Neural cell (in vitro differentiated cells): ENCODE data around the gene LSM14A.

ENCODE experiments used
- POLR2AphosphoS5 ChIP-seq: IDR thresholded peaks from 2 replicates; pipeline ENCODE4 v1.6.1; 2012
- SMC3 ChIP-seq: fragments of 450-650 bp; conservative IDR thresholded peaks from 2 replicates; pipeline ENCODE4 v1.6.1; 2014; ENCODE audit warnings: antibody characterized with exemption, mild to moderate bottlenecking, moderate library complexity; ENCODE audit not compliant: poor library complexity
- TAF1 ChIP-seq: IDR thresholded peaks from 2 replicates; pipeline ENCODE4 v1.6.1; 2012; ENCODE audit warnings: low read depth
- TF ChIP-seq, protein P1 (sequence below): fragments of 450-650 bp; IDR thresholded peaks from 2 replicates; pipeline ENCODE4 v1.5.1; 2014; ENCODE audit warnings: antibody characterized with exemption, mild to moderate bottlenecking, moderate library complexity; ENCODE audit not compliant: poor library complexity, severe bottlenecking

DNA sequence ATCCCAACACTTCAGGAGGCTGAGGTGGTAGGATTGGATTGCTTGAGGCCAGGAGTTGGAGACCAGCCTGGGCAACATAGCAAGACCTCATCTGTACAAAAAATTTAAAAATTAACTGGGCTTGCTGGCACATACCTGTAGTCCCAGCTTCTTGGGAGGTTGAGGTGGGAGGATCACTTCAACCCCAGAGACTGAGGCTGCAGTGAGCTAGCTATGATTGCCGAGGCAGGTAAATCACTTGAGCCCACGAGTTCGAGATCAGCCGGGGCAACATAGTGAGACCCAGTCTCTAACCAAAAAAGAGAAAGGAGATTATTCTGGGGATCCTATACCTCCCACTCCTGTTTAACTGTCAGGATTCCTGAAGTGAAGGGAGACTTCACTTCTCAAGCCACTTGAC, 65.6 kb downstream of the LSM14A start:
- no peak for TF ChIP-seq POLR2AphosphoS5
- TF ChIP-seq, protein P1, sequence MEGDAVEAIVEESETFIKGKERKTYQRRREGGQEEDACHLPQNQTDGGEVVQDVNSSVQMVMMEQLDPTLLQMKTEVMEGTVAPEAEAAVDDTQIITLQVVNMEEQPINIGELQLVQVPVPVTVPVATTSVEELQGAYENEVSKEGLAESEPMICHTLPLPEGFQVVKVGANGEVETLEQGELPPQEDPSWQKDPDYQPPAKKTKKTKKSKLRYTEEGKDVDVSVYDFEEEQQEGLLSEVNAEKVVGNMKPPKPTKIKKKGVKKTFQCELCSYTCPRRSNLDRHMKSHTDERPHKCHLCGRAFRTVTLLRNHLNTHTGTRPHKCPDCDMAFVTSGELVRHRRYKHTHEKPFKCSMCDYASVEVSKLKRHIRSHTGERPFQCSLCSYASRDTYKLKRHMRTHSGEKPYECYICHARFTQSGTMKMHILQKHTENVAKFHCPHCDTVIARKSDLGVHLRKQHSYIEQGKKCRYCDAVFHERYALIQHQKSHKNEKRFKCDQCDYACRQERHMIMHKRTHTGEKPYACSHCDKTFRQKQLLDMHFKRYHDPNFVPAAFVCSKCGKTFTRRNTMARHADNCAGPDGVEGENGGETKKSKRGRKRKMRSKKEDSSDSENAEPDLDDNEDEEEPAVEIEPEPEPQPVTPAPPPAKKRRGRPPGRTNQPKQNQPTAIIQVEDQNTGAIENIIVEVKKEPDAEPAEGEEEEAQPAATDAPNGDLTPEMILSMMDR, result no peak
- TF ChIP-seq TAF1, result no peak
- TF ChIP-seq SMC3, result no peak
